ENCODE measurements around the gene GGCT.

Gene GGCT

DNA sequence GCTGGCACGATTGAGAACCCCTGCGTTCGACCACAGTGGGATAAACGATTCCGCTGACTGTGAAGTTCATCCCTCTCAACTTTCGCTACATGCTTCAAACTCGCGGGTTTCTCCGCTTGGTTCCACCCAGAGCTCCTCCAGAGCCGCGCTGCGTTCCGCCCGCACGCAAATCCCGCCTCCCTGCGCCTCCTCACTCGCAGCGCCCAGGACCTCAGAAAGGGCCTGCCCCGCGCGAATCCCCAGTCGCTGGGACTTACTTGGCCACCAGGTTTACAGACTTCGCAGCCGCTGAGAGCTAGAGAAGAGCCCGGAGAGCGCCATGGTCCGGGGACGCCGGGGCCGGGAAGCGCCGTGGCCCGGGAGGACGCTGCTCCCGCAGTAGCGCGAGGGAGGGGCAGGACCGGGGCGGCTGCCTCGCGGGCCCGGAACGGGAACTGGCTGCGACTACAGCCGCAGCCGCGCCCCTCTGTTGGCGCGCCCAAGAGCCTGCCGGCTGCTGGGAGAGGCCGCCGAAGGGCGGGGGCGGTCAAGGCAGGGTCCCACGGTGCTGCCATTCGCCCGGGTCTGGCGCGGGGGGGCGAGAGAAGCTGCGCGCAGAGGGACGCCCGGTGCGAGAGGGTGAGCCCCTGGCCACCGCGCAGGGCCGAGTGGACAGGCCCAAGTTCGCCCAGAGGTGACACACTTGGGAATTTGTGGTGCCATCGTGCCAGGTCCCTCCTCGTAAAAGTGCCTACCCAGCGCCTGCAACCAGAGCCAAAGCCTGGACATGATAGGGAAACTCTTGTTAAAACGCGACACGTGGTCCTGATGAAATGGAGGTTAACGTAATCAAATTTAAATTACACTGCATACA is 26.1 kb downstream of the GGCT start, which contains the start of gene NOD1:
Gene NOD1, minus strand, starts transcription at position 436 of the 853 bp plus-strand sequence. CDS start 21,863 bp downstream, outside the sequence.
- peak; percentile 83 for DNase-seq (ENCODE audit: low spot score)

DNA sequence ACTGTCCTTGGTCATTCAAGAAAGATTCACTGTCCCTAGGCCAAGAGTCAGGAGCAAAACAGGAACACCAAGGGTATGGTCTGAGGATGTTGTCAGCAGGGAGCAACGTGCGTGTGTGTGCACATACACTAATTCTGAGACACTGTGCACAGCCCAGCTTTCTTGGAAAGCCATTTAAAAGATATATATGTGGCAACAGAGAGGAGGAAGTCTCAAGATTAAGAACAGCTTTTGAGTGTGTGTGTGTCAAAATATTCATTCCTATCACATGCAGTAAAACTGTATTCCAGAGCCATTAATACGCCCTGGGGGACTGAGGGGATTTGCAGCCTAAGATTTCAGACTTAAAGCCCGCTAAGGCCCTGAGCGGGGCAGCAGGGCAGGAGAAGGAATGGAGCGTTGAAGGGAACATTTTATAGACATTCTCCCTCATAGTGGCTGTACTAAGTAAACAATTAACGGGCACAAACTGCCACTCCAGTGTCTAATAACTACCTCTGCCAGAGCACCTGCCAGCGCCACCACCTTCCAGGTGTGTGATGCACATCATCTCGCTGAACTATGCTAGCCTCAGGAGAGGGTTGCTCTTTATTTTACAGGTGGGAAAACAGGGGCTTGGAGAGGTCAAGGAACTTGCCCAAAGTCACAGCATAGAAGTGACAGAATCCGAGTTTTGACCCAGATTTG is 28.0 kb downstream of the GGCT start:
- DNase-seq (ENCODE audit: low spot score): no peak

DNA sequence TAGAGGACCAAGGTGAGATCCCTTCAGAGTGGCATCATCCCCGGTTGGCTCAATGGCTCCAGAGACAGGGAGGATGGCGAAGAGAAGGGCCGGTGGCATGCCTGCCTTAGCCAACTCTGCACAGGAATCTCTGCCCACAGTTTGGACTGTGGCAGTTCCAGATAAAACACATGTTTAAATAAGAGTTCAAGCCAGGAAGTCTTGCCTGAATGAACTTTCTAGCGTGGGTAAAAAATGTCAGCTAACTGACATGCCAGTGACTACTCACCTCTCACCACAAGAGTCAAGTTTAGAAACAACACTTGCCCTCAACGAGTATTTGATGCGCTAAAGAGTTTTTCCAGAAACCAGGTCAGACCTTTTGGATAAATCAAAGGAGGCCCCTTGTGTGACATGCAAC is 29.0 kb downstream of the GGCT start:
- no peak for DNase-seq (ENCODE audit: low spot score)

DNA sequence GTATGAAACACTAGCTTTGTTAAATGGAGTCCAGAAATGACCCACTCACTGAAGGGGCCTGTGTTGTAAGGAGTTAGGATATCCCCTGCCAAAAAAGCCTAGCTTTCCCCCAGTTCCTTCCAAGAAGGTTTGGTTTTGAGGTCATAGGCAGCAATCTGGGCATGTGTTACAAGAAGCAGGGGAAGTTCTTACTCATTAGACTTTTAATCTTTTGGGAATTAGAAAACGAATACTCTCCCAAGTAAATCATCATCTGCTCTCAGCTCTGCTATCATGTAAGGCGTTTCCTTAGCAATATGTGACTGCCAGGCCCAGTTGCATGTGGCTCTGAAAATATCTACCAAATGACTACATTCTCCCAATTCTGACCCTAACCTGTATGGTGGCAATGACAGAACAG is 29.7 kb downstream of the GGCT start:
- DNase-seq (ENCODE audit: low spot score): peak; percentile 70

DNA sequence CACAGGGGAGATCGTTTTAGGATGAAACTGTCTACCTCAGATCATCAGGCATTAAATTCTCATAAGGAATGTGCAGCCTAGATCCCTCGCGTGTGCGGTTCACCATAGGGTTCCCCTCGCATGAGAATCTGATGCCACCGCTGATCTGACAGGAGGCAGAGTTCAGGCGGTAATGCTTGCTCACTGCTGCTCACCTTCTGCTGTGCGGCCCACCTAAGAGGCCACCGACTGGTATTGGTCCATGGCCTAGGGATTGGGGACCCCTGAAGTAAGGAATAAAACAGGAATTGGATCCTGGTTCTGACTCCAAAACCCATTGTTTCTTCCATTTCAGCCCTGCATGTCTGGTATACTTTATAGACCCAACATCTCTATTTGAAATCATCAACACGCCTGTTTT is 30.1 kb downstream of the GGCT start:
- no peak for DNase-seq (ENCODE audit: low spot score)

DNA sequence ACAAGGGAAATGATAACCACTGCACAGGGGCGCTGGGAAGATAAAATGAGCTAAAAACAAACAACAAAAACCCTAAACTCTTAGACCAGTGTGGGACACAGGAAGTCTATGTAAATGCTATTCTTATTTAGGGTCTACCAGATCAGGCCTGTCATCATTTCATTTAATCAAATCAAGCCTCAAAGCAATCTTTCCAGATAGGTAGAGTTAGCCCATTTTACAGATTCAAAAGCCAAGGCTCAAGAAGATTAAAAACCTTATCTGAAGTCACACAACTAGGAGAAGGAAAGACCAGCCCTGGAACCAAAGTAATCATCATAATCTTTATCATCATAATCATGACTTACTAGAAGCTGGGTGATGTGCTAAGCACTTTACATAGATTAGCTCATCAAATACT is 30.7 kb downstream of the GGCT start:
- no peak for DNase-seq (ENCODE audit: low spot score)

DNA sequence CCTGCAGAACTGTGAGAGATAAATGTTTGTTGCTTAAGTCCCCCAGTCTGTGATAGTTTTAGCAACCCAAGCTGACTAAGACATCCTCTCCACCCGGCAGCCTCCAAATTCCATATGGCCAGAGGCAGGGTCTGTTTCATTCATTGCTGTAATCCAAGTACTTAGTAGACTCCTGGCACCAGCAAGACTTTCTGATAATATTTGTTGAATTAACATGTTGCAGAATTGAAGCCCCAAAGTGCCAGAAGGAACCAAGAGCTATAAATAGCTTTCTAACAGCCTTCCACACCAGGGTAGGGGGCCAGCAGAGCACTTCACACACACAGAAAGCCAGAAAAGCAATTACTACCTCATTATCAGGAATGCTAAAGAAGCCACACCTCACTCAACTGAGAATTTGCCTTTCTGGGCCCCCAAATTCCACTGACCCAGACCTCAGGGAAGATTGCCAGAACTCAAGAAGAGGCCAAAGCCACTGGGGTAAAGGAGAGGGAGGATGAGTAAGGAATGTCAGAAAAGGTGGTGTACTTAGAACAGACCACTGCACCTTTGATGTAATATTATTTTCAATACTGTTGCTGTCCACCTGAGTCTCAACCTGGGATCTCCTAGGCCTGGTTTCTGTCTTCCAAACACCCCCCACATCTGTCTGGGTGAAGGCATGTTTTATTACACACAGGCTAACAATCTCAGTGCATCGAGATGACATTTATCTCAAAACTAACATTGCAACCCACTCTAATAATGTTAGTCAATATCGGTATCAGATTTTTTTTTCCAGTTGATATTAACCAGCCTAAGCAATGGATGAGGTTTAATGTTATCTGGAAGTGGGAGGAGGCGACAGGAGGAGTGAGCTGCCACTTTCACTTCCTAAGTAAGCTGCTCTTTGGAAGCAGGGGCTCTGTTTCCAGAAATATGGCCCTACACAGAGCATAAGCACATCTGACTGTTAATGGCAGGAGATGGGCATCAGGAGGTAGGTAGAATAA is 31.5 kb downstream of the GGCT start:
- no peak for DNase-seq (ENCODE audit: low spot score)

DNA sequence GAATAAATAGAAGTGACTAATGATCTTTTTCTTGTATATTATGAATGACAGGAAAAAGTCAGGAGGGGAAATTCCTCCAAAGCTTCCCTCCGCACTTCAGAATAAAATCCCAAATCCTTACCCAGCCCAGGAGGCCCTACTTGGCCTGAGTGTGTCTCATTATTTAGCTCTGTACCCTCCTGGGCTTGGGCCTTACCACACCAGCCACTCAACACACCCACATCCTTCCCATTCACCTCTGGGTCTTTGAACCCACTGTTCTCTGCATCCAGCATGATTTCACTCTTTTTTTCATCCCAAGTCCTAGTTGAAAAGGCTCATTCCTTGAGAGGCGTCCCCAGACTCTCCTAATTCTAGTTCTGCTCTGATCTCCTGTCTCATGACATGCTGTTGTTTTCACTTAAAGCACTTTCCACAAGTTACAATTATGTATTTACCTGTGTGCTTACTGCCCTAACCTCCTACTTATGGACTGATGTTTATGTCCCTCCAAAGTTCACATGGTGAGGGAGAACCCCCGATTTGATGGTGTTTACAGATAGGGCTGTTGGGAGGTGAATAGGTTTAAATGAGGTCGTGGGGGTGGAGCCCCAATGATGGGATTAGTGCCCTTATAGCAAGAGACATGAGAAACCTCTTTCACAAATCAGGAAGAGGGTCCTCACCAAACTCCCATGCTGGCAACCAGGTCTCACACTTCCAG is 32.4 kb downstream of the GGCT start:
- no peak for DNase-seq (ENCODE audit: low spot score)

DNA sequence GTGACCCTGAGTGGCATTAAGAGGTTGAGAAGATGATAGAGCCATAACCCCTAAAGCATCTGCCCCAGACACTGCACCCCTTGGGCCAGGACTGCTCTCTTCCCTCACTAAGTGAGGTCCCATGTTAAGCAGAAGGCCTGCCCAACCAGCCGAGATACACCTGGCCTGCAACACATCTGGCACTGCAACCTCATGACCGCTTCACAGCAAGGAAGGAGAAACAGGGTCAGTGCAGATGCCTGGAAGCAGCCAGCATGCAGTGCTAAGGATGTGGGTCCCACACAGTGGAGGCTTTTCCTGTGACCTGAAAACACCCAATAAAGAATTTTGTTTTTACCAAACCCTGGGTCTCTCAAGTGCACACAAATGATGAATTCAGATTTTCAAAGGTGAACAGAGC is 33.4 kb downstream of the GGCT start:
- DNase-seq (ENCODE audit: low spot score): no peak

DNA sequence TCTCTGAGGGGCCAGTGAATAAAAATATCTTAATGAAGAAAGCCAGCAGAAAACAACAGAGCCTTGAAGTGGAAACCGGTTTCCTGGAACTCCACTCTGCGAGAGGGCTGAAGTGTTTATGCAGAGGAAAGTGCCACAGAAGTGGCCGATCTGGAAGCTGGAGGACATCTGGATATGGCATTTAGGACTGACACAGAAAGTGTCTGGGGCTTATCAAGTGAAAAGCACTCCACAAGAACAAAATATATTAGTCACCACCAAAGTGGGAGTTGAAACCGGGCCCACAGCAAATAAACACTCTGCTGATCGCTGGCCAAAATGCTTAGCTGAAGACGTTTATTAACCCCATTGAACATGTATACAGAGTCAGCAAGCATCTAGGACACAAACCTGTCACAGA is 33.9 kb downstream of the GGCT start:
- DNase-seq (ENCODE audit: low spot score): peak; percentile 52

DNA sequence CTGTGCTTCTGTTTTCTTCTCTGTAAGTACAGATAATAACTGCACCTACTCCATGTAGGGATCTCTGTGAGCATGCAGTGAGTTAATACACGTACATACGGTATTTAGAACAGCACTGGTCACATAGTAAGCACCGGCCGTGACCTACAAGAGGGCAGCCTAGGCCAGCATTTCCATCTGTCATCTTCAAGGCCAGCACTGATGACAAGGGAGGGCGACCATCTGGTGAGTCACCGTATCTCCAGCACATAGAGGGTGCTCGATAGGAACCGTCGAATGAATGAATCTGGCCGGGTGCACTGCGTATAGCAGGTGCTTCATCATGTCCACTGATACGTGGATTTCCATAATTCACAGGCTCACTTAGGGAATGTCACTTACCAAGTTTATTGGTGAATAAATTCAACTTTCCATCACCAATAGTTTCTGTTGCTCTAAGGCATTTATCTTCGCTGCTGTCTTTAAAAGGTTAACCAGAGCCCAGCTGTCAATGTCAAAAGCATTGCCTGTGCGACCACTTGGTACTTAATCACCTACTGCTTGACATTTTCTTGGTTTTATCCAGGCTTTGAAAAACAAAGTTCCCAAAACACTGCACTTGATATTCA is 34.4 kb downstream of the GGCT start:
- DNase-seq (ENCODE audit: low spot score): no peak

DNA sequence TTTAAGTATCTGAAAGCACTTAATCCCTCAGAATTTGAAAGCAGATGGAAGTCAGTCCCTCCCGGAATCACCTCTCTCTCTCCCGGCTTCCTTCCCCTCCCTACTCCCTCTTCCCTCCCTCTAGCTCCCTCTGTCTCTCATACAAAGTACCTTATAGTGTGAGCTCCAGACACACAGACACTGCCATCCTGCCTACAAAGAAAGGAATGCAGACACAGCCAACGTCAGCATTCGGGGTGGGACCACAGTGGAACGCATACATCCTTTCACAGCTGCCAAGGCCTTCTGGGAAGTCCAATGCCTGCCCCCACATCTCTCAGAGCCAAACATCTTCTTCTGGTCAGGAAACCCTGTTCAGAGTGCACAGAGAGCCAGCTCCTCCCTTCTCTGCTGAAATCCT is 35.3 kb downstream of the GGCT start:
- peak; percentile 90 for DNase-seq (ENCODE audit: low spot score)

DNA sequence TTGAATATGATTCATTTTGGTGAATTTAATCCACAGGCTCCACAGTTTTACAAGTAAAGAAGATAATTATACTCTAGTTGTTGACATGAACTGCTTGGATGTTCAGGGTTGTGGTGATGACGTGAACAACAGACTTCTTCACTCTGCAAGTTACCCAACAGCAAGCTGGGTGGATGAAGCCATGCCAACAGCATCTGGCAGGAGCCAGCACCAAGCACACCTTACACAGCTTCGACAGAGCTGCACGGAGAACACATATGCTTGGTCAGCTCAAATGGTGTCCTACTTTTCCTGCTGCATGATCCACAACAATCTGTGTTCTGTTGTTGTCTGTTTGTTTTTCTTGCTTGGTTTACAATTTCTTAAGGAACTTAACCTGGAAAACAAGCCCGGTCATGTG is 35.8 kb downstream of the GGCT start:
- DNase-seq (ENCODE audit: low spot score): no peak

DNA sequence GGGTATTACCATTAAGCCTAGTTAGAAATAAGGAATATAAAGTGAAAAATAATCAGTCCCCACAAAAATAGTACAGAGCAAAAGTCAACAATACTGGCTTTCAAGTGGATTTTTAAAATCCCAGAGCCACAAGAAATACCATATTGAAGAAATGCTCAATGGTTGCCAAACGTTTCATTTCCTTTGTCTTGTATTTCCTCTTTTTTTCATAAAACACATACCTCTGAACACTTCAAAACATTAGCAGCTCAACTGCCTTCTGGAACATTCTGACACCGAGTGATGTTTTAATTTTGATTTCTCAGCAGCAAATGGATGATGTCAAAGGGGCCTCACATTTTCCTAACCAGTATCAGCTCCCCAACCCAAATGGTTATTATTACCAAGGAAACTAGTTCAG is 36.6 kb downstream of the GGCT start:
- DNase-seq (ENCODE audit: low spot score): no peak

DNA sequence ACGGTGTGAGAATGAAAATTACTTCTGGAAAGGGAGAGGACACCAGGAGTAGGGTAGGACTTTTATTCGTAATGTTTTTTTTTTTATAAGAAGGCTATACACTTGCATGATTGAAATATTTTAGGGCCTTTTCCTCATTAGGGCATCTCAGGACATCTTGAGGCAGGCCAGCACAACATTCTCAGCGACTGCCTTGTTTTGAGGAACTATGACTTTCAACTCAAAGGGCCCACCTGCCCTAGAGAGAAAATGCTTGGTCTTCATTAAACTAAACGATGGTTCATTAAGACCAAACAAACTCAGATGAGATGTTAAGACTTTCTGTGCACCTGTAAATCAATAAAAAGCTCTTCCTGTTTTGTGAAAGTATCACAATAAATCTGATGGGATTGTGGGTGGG is 37.4 kb downstream of the GGCT start:
- no peak for DNase-seq (ENCODE audit: low spot score)

DNA sequence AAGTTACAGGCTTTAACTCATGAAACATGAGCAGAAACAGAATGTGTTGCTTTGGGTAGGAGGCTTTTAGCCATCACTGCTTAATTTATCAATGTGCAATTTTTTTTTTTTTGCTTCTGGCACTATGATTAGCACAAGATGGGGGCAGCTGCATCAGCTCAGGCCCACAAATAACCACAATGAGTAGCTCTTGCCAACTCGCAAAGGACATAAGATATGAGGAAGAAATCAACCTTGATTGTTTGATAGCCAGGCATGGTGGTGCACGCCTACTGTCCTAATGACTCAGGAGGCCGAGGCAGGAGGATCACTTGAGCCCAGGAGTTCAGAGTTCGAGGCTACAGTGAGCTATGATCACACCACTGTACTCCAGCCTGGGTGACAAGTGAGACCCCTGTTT is 38.4 kb downstream of the GGCT start:
- DNase-seq (ENCODE audit: low spot score): no peak

DNA sequence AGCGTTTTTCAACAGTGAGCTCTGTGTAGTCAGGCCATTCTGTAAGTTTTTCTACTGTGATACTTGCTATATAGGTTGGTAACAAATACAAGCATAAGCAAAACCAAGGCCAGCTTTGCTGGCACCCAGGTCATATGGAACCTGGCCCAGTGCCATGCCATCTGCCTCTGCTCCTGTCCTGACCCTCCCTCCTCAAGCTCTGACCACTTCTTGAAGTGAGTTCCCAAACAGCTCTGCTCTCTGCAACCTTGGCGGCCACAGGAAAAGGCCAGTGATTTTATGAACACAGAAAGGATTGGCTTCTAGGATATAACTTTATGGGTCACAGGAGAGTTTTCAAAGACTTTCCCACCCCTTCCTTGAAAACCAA is 38.8 kb downstream of the GGCT start:
- DNase-seq (ENCODE audit: low spot score): no peak

DNA sequence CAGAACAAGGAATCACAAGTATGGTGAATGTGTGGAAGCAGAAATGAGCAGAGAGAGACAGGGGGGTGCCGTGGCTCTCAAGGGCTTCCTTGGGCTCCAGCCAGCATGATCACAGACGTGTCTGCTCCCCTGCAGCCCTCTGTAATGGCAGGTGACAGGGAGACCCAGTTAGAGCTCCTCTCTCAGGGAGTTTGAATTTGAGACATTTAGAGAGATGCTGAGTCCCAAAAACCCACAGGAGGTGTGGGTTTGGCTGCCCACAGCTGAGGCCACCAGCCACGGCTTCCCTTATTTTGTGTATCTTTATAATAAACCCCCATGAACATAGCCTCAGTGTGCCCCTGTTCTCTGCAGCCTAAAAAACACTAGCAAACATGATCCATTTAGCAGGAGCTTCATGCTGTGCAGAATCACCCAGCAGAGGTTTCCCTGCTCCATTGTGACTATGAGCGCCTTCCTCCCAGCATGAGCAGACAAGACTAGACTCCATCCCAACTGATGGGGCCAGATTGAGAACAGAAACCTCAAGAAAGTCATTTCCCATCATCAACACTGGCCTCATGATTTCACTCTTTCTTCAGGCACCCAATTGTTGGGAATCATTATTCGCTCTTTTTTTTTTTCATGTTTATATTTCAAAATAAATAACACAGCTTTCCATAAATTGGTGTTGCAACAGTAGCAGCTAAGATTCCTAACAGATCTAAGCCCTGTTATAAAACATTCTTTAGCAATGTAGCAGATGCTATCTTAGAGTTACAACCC is 39.4 kb downstream of the GGCT start:
- DNase-seq (ENCODE audit: low spot score): peak; percentile 29

DNA sequence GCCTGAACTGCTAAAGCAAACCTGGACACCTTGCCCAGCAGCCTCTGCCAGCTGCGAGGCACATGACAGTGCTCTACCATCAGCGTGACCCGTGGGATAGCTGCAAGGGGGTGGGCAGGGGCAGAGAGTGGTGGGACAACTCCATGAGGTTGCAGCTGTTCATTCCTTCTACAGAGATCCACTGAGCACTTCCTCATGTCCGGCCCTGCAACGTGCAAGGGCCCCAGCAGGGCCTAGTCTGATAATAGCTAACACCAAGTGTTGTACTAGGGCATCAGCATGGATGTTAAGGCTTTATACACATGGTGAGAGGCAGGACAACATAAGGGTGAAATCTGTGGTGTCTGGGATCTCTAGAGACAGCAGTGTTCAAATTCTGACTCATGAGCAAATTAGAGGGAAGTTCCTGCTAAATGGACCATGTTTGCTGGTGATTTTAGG is 40.4 kb downstream of the GGCT start:
- DNase-seq (ENCODE audit: low spot score): no peak

DNA sequence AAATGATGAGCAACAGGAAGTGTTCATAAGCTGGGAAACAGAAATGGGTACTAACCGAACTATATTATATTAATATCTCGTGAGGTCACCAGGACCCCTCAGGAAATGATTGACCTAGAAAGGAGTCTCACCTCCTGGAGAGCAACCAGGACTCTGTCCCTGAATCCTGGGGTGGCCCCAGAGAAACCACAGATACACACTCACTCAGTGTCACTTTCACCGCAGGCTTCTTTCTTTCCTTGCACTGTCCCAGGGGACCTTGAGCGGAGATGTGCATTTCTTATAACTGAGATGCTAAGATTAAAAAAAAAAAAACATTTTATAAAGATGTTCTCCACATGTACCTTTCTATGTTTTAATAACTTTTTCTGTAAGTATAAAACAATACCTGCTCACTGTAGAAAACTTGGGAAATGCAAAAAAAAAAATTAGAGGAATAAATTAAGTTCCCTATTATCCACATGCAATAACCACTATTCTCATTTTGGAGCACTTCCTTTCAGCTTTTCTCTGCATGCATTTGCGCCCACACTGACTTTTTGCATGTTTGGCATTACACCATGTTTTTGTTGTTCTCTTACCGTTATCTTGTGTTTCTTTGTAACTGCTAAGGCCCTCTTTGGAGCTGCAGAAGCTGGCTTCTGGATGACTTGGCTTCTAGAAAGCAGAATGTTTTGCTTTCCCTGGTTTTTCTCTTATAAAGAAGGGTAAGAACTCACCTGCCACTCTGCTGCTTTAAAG is 41.1 kb downstream of the GGCT start:
- no peak for DNase-seq (ENCODE audit: low spot score)
